K562 (cell line): ENCODE data around the gene DPH7. TPM values are rescaled to one million over a fixed set of nuclear protein-coding genes. Genes with fewer than 3 reads are reported as not detected.

Experiments
- ATAC-seq: fragments of 200-7000 bp; cut with Tn5 transposase; 3 replicates; pipeline ENCODE4 v1.9.1; 2020; ENCODE audit warnings: moderate library complexity
- BruUV-seq: library from RNA; stranded (reverse); fragments of 400-500 nt; replicated peaks from 2 replicates; lab custom pipeline; 2021; lab: Mats Ljungman, UMichigan
- CTCF ChIA-PET: fragments of 300-600 bp; formaldehyde crosslinking; extraction: SDS; loops from one replicate; lab custom pipeline; 2021; ENCODE audit warnings: low intra/inter-chr PET ratio; lab: Yijun Ruan, JAX
- POLR2A ChIA-PET: fragments of 300-600, 350-650 bp; sonication (Branson Sonifier 250); formaldehyde crosslinking; extraction: SDS; loops from one replicate; lab custom pipeline; 2021; ENCODE audit warnings: antibody characterized with exemption, inconsistent platforms; lab: Yijun Ruan, JAX
- DNase-seq, 4 experiments: peaks; one replicate each; pipeline versions ENCODE4 v3.0.0 to v3.0.0-alpha.2; 2011 to 2018; ENCODE audit warnings: low spot score in 3 of 4, mixed read lengths in 3 of 4; ENCODE audit errors: extremely low read depth in 1 of 4
- FAIRE-seq: peaks from 2 replicates; lab custom pipeline; 2011; peaks lifted over from hg19 to GRCh38; lab: Jason Lieb, UNC
- H2AFZ ChIP-seq: 2 replicates; pipeline ENCODE4 v1.6.0; 2011; ENCODE audit warnings: low read depth, low read length, control low read depth, inconsistent platforms
- H3K27ac ChIP-seq: fragments of 200-600 bp; 3 replicates; pipeline ENCODE4 v1.8.0; 2011; ENCODE audit warnings: low read depth, mild to moderate bottlenecking, control low read depth, inconsistent platforms, low read length, moderate library complexity, mixed read lengths; ENCODE audit errors: extremely low read depth
- H3K27me3 ChIP-seq, 2 experiments: fragments of 300-600 bp in 1 of 2; 2 replicates in 1 of 2; 3 replicates in 1 of 2; pipeline versions ENCODE4 v1.6.0 to v1.8.0; 2011; ENCODE audit warnings: inconsistent platforms in 2 of 2, low read length in 2 of 2, mild to moderate bottlenecking in 1 of 2, mixed read lengths in 1 of 2, moderate library complexity in 1 of 2; ENCODE audit not compliant: control insufficient read depth in 2 of 2, insufficient read depth in 2 of 2
- H3K36me3 ChIP-seq: fragments of 300-600 bp; 3 replicates; pipeline ENCODE4 v1.8.0; 2011; ENCODE audit warnings: mild to moderate bottlenecking, low read length, inconsistent platforms; ENCODE audit not compliant: control insufficient read depth, insufficient read depth
- H3K4me1 ChIP-seq, 2 experiments: fragments of 200-600 bp in 1 of 2; replicated peaks in 1 of 2; 2 replicates in 1 of 2; 3 replicates in 1 of 2; pipeline versions ENCODE4 v1.5.1 to v1.8.0; 2011; ENCODE audit warnings: inconsistent platforms in 2 of 2, low read length in 2 of 2, mild to moderate bottlenecking in 1 of 2, mixed read lengths in 1 of 2, moderate library complexity in 1 of 2; ENCODE audit not compliant: control insufficient read depth in 2 of 2, insufficient read depth in 2 of 2
- H3K4me2 ChIP-seq: 2 replicates; pipeline ENCODE4 v1.6.1; 2011; ENCODE audit warnings: low read length, control low read depth, inconsistent platforms, mixed read lengths; ENCODE audit not compliant: insufficient read depth
- H3K4me3 ChIP-seq: fragments of 200-600 bp; sonication (generic), shearing (Covaris generic); 2 replicates; pipeline ENCODE4 v1.5.1; 2016; ENCODE audit warnings: control low read depth, inconsistent platforms
- H3K79me2 ChIP-seq: fragments of 200-600 bp; 3 replicates; pipeline ENCODE4 v1.8.0; 2011; ENCODE audit warnings: low read length, inconsistent platforms; ENCODE audit not compliant: control insufficient read depth, insufficient read depth
- H3K9ac ChIP-seq, 2 experiments: 2 replicates each; pipeline versions ENCODE4 v1.6.0 to v1.6.1; 2011; ENCODE audit warnings: low read depth in 2 of 2, low read length in 2 of 2, control low read depth in 1 of 2, inconsistent platforms in 1 of 2, mild to moderate bottlenecking in 1 of 2, mixed read lengths in 1 of 2; ENCODE audit not compliant: insufficient read depth in 1 of 2
- H3K9me1 ChIP-seq: one replicate; pipeline ENCODE4 v1.6.0; 2011; ENCODE audit warnings: inconsistent platforms, mild to moderate bottlenecking, low read length, moderate library complexity; ENCODE audit not compliant: control insufficient read depth, insufficient read depth
- H3K9me3 ChIP-seq: replicated peaks from 2 replicates; pipeline ENCODE4 v1.5.1; 2011; ENCODE audit warnings: low read depth, low read length, inconsistent platforms; ENCODE audit not compliant: control insufficient read depth, insufficient read depth
- H4K20me1 ChIP-seq: replicated peaks from 2 replicates; pipeline ENCODE4 v1.6.1; 2011; ENCODE audit warnings: low read length, inconsistent platforms, mixed read lengths; ENCODE audit not compliant: control insufficient read depth, insufficient read depth
- ADNP ChIP-seq: fragments of 200-800 bp; sonication (Bioruptor generic); IDR thresholded peaks from 2 replicates; pipeline ENCODE4 v1.6.1; 2016; ENCODE audit warnings: missing genetic modification characterization, missing compliant biosample characterization
- BMI1 ChIP-seq: fragments of 150-350 bp; IDR thresholded peaks from 2 replicates; pipeline ENCODE4 v1.6.1; 2014; ENCODE audit warnings: low read length
- ESRRB ChIP-seq: fragments of 250-450 bp; sonication (Bioruptor Pico); IDR thresholded peaks from 2 replicates; pipeline ENCODE4 v1.5.0; 2020; ENCODE audit warnings: mild to moderate bottlenecking, moderate library complexity, borderline replicate concordance
- FOXP1 ChIP-seq: sonication (generic); formaldehyde crosslinking; IDR thresholded peaks from 2 replicates; pipeline ENCODE4 v1.8.0; 2022; ENCODE audit warnings: mild to moderate bottlenecking, missing genetic modification reagents
- HNRNPUL1 ChIP-seq: fragments of 200-400 bp; formaldehyde crosslinking; IDR thresholded peaks from 2 replicates; pipeline ENCODE4 v1.6.1; 2017; ENCODE audit warnings: low read length
- HSF4 ChIP-seq: fragments of 250-450 bp; sonication (Bioruptor Pico); IDR thresholded peaks from 2 replicates; pipeline ENCODE4 v2.1.2; 2022; ENCODE audit warnings: mild to moderate bottlenecking, moderate library complexity, borderline replicate concordance
- NFE2 ChIP-seq: IDR thresholded peaks from 2 replicates; pipeline ENCODE4 v1.6.1; 2014; ENCODE audit warnings: antibody characterized with exemption, low read depth
- NR2C2 ChIP-seq, 2 experiments: fragments of 200-800 bp in 1 of 2; sonication (Bioruptor generic) in 1 of 2; sonication (generic) in 1 of 2; formaldehyde crosslinking in 1 of 2; IDR thresholded peaks; 2 replicates each; pipeline versions ENCODE4 v1.6.1 to v1.8.0; 2016 to 2022; ENCODE audit warnings: mild to moderate bottlenecking in 1 of 2, missing compliant biosample characterization in 1 of 2, missing genetic modification characterization in 1 of 2, missing genetic modification reagents in 1 of 2
- PPARD ChIP-seq: fragments of 250-450 bp; sonication (Bioruptor Pico); IDR thresholded peaks from 2 replicates; pipeline ENCODE4 v1.8.0; 2022; ENCODE audit warnings: inconsistent platforms, mild to moderate bottlenecking, moderate library complexity
- SAP30 ChIP-seq: fragments of 200-600 bp; sonication (generic); IDR thresholded peaks from 2 replicates; pipeline ENCODE4 v1.6.1; 2012; ENCODE audit warnings: borderline replicate concordance, low read depth, mild to moderate bottlenecking, moderate library complexity, low read length, control low read depth, inconsistent platforms; ENCODE audit not compliant: insufficient read depth, poor library complexity, severe bottlenecking
- ZNF146 ChIP-seq: IDR thresholded peaks from one replicate; pipeline ENCODE4 v1.6.1; 2018; ENCODE audit warnings: missing compliant biosample characterization; ENCODE audit not compliant: unreplicated experiment
- ZNF263 ChIP-seq: sonication (generic); formaldehyde crosslinking; IDR thresholded peaks from 2 replicates; pipeline ENCODE4 v1.8.0; 2022; ENCODE audit warnings: mild to moderate bottlenecking, missing genetic modification reagents, borderline replicate concordance
- ZNF324 ChIP-seq: fragments of 250-450 bp; sonication (Bioruptor Pico); IDR thresholded peaks from 2 replicates; pipeline ENCODE4 v1.4.0; 2020; ENCODE audit warnings: mild to moderate bottlenecking
- ZNF431 ChIP-seq: sonication (generic); formaldehyde crosslinking; IDR thresholded peaks from 2 replicates; pipeline ENCODE4 v1.8.0; 2022; ENCODE audit warnings: mild to moderate bottlenecking, missing genetic modification reagents
- WGBS: fragments of 100-300 bp; shearing (Covaris generic); methylation state at CpG from one replicate; pipeline ENCODE4 v1.1.6; 2016; ENCODE audit warnings: low coverage, mixed read lengths; ENCODE audit not compliant: insufficient coverage; ENCODE audit errors: missing lambda C conversion rate; 5-methylcytosine and 5-hydroxymethylcytosine counted together
- in situ Hi-C: fragments of 300-500 bp; cut with MboI; formaldehyde crosslinking; loops from 4 replicates; pipeline ENCODE4 v1.15.0; 2018; ENCODE audit warnings: inconsistent platforms, mixed read lengths
- intact Hi-C: fragments of 100-400 bp; cut with micrococcal nuclease; formaldehyde crosslinking; loops from 2 replicates; pipeline ENCODE4 v1.14.2; 2022
- polyA plus RNA-seq, 8 experiments: library from polyadenylated mRNA; depleted of rRNA in 4 of 8; stranded (reverse) in 5 of 8; unstranded in 3 of 8; fragments of >200 nt; fragmentation: Nextera tagmentation in 2 of 8; fragmentation: Illumina TruSeq in 1 of 8; extraction: Ambion mirVana in 2 of 8; extraction: Trizol in 1 of 8; gene quantifications; 2 replicates each; pipeline versions ENCODE4 v1.2.1 to v1.2.3, GENCODE V29; 2011 to 2014; ENCODE audit warnings: inconsistent platforms in 1 of 8, missing spikeins in 1 of 8
- total RNA-seq, 7 experiments: library from RNA; depleted of rRNA in 6 of 7; stranded (reverse); fragments of >200 nt in 6 of 7; fragmentation: Illumina TruSeq in 2 of 7; extraction: Trizol in 2 of 7; gene quantifications; 2 replicates each; pipeline versions ENCODE4 v1.2.1 to v1.2.3, GENCODE V29; 2011 to 2021; ENCODE audit warnings: low replicate concordance in 1 of 7
- TF ChIP-seq, protein P1 (sequence below): fragments of 250-450 bp; sonication (Bioruptor Pico); IDR thresholded peaks from 2 replicates; pipeline ENCODE4 v1.9.0; 2021; ENCODE audit warnings: mild to moderate bottlenecking
- TF ChIP-seq, protein P2 (sequence below): sonication (generic); formaldehyde crosslinking; IDR thresholded peaks from 2 replicates; pipeline ENCODE4 v1.8.1; 2022; ENCODE audit warnings: missing genetic modification reagents
- TF ChIP-seq, protein P3 (sequence below): fragments of 450-650 bp; IDR thresholded peaks from 2 replicates; pipeline ENCODE4 v1.6.1; 2016; ENCODE audit warnings: mild to moderate bottlenecking

DPH7 gene
- total and polyA plus RNA-seq, 9 of the 15 experiments (the other 6 are each of a cell fraction or from before 2014, with no cell fraction given) = 13.9 to 68.6 (median 41.3) TPM

DNA sequence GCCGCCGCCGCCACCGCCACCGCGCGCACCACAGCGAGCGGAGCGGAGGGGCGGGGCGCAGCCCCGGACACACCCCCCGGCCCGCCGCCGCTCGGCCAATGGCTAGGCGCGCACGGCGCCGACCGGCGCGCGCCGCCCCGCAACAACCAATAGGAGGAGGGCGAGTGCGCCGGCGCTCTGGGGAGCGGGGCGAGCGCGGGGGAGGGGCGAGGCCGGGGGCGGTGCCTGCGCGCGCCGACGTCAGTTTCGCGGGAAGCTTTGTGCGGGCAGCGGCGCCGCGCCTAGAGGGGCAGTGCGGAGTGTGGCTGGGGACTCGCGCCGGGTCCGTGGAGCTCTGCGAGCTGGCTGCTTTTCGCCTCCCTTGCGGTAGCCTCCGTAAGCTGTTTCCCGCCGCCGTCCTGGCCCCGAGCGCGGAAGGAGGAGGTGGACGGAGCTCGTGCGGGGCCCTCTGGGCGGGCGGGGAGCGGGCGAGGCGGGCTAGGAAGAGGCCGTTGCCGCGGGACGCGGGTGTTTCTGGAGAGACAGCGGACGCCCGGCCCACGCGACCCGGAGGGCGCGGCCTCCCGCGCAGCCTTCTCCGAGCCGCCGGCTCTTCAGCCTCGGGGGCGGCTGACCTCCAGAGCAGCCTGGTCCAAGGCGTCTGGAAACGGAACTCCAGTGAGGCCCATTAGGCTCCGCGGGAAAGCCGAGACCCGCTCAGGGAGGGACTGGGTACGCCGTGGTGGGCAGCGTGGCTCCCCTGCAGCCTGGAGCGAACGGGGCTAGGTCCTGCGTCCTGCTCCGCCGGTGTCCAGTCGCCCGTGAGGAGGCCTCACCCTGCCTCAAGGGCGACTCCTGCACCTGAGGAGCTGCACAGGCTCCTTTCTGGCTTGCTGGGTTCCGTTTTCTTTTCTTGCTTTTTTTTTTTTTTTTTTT lies 12.0 kb upstream of the DPH7 start, which contains the start of gene ZMYND19:
ZMYND19 (minus strand) TSS at position 44 of the 915 bp plus-strand sequence. CDS start 249 bp downstream, outside the sequence.
- TSS peak; percentile 80 for BruUV-seq
- Histone ChIP-seq H3K9me1 (no peaks in the 10 kb centered on the region), H3K27me3 (no peaks in the 10 kb centered on the region), H3K4me2 (peak within 1 kb of the TSS; percentile 94), H3K9ac (peak within 1 kb of the TSS; percentile 82 to 99), H3K9me3 (no peaks in the 10 kb centered on the region), H3K4me3 (peak within 1 kb of the TSS; percentile 92), H3K27ac (peak within 1 kb of the TSS; percentile 76), H3K36me3 (peaks cover 34% of the 10 kb centered on the region; the same call in 2 of the 3 replicates), H2AFZ (peak within 1 kb of the TSS; percentile 92), H3K79me2 (peaks cover 35% of the 10 kb centered on the region), H4K20me1 (0 out of 2 replicates have a peak, but pooled peaks cover 19% of the 10 kb centered on the region), H3K4me1 (peaks cover 27 to 54% of the 10 kb centered on the region in 2 experiments; a peak in 4 of 5 replicates)
- intact Hi-C loops = no loop called here
- POLR2A ChIA-PET = interaction anchor here (1.0 to 4.2 kb wide), 4 partner anchors 9 to 28 kb away, joined by 4 to 28 read pairs (median 4); partner anchors contain the start of gene EHMT1
- ATAC-seq (peak; percentile 96), FAIRE-seq (peak; percentile 79), DNase-seq (peak; percentile 92 to 100 (median 100))
- CTCF ChIA-PET = no interaction called here
- in situ Hi-C loops = no loop called here
- 1% methylated on average over 49 of the region's 113 CpGs for WGBS
- TF ChIP-seq, protein P1, sequence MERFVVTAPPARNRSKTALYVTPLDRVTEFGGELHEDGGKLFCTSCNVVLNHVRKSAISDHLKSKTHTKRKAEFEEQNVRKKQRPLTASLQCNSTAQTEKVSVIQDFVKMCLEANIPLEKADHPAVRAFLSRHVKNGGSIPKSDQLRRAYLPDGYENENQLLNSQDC (CRISPR knock-in tag) = no peak
- TF ChIP-seq, protein P2, sequence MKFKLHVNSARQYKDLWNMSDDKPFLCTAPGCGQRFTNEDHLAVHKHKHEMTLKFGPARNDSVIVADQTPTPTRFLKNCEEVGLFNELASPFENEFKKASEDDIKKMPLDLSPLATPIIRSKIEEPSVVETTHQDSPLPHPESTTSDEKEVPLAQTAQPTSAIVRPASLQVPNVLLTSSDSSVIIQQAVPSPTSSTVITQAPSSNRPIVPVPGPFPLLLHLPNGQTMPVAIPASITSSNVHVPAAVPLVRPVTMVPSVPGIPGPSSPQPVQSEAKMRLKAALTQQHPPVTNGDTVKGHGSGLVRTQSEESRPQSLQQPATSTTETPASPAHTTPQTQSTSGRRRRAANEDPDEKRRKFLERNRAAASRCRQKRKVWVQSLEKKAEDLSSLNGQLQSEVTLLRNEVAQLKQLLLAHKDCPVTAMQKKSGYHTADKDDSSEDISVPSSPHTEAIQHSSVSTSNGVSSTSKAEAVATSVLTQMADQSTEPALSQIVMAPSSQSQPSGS (CRISPR knock-in tag) = peak; percentile 47; the same call in 1 of the 2 replicates
- TF ChIP-seq ZNF324 (CRISPR knock-in tag) = no peak
- TF ChIP-seq SAP30 = peak; percentile 94
- no peak for TF ChIP-seq FOXP1
- no peak for TF ChIP-seq NR2C2 (CRISPR knock-in tag; IDR thresholded peaks at IDR 0.05)
- no peak for TF ChIP-seq NR2C2 (tag; IDR thresholded peaks at IDR 0.05)
- TF ChIP-seq BMI1 = no peak
- no peak for TF ChIP-seq ESRRB
- TF ChIP-seq ZNF263 = no peak
- TF ChIP-seq ADNP (tag) = no peak
- no peak for TF ChIP-seq HNRNPUL1
- TF ChIP-seq ZNF431 (CRISPR knock-in tag) = no peak
- no peak for TF ChIP-seq PPARD (CRISPR knock-in tag)
- TF ChIP-seq NFE2 = peak; percentile 19; the same call in 1 of the 2 replicates
- no peak for TF ChIP-seq HSF4
- TF ChIP-seq, protein P3, sequence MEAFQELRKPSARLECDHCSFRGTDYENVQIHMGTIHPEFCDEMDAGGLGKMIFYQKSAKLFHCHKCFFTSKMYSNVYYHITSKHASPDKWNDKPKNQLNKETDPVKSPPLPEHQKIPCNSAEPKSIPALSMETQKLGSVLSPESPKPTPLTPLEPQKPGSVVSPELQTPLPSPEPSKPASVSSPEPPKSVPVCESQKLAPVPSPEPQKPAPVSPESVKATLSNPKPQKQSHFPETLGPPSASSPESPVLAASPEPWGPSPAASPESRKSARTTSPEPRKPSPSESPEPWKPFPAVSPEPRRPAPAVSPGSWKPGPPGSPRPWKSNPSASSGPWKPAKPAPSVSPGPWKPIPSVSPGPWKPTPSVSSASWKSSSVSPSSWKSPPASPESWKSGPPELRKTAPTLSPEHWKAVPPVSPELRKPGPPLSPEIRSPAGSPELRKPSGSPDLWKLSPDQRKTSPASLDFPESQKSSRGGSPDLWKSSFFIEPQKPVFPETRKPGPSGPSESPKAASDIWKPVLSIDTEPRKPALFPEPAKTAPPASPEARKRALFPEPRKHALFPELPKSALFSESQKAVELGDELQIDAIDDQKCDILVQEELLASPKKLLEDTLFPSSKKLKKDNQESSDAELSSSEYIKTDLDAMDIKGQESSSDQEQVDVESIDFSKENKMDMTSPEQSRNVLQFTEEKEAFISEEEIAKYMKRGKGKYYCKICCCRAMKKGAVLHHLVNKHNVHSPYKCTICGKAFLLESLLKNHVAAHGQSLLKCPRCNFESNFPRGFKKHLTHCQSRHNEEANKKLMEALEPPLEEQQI = no peak
- no peak for TF ChIP-seq ZNF146 (CRISPR knock-in tag)
